ENCODE data around the gene HBEGF.

Gene HBEGF

DNA sequence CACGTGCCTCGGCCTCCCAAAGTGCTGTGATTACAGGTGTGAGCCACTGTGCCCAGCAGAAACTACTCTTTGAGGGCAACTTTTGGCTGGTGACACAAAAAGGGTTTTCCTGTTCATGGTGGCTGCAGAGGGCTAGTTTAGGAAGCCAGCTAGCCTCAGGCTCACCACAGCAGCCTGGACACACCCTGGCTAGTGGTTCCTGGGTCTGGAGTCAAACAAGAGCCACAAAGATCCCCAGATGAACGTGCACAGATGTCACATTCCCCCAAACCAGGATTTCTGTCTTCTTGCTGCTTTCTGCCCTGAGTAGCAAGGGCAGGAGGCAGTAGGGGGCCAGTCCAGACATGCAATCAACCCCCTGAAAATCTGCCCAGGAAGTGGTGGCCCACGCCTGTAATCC lies 6.8 kb downstream of the HBEGF start:
- H3K4me3 ChIP-seq (ENCODE audit: low read length): no peak overlapping the region
- H3K27me3 ChIP-seq (ENCODE audit: insufficient read depth, low read length): no peaks in the 10 kb centered on the region
- H3K9me3 ChIP-seq (ENCODE audit: low read length): no peaks in the 10 kb centered on the region
- H3K36me3 ChIP-seq (ENCODE audit: insufficient read depth, low read length): no peaks in the 10 kb centered on the region
- no peak overlapping the region for H2AFZ ChIP-seq (ENCODE audit: low read depth, low read length)
- H3K4me1 ChIP-seq (ENCODE audit: insufficient read depth, low read length): no peaks in the 10 kb centered on the region

DNA sequence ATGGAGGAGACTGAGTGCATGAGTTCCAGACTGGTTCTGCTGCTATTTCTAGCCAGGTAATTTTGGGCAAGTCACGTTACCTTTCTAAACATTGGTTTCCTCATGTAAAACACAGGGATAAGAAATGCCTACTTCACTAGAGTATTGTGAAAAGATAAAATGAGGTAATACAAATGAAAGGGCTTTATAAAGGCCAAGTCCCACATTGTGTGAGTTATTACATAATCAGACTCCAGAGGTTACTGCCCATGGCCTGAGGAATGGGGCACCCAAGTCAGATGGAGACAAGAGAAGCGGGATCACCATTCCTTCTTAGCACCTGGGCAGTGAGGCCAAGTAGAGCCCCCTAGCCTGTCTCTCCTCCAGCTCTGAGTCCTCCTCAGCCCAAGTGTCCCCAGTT lies 7.5 kb downstream of the HBEGF start:
- Histone ChIP-seq H3K4me3 (ENCODE audit: low read length) (no peak overlapping the region), H3K4me1 (ENCODE audit: insufficient read depth, low read length) (no peaks in the 10 kb centered on the region), H3K36me3 (ENCODE audit: insufficient read depth, low read length) (no peaks in the 10 kb centered on the region), H3K9me3 (ENCODE audit: low read length) (no peaks in the 10 kb centered on the region), H3K27me3 (ENCODE audit: insufficient read depth, low read length) (no peaks in the 10 kb centered on the region), H2AFZ (ENCODE audit: low read depth, low read length) (no peak overlapping the region)

DNA sequence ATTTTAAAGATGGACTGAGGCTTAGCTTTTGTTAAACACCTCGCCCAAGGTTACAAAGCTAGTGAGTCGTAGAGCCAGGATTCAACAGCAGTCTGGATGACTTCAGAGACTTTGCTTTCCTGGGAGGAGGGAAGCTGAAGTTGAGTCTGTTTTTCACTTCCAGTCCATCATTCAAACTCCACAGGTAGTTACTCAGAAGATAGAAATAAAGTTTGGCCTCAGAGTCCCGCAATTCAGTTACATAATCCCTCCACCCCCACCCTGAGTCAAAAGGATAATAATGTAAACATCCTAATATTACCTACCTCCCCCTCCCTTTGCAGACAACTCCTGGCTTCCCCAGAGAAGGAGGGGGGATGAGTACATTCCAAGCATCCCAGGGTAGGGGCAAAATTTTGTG lies 8.1 kb downstream of the HBEGF start:
- H3K4me3 ChIP-seq (ENCODE audit: low read length): no peak overlapping the region
- H3K9me3 ChIP-seq (ENCODE audit: low read length): no peaks in the 10 kb centered on the region
- no peaks in the 10 kb centered on the region for H3K36me3 ChIP-seq (ENCODE audit: insufficient read depth, low read length)
- H3K4me1 ChIP-seq (ENCODE audit: insufficient read depth, low read length): no peaks in the 10 kb centered on the region
- no peak overlapping the region for H2AFZ ChIP-seq (ENCODE audit: low read depth, low read length)
- H3K27me3 ChIP-seq (ENCODE audit: insufficient read depth, low read length): no peaks in the 10 kb centered on the region

DNA sequence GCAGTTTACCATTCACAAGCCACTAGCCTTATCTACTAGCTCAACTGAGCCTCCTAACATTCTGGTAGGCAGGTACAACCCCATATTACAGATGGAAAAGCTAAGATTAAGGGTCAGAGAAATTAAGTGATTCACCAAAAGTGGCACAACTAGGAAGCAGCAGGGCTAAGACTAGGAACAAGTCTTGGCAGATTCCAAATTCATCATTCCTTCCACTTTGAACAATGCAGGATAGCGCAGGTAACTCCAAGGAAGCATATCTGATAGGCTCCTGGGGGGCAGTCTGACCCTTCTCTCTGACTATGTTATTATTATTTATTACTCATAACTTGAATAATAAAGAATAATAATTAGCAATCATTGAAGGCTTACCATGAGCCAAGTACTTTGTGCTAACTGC lies 8.5 kb downstream of the HBEGF start:
- no peak overlapping the region for H2AFZ ChIP-seq (ENCODE audit: low read depth, low read length)
- H3K36me3 ChIP-seq (ENCODE audit: insufficient read depth, low read length): no peaks in the 10 kb centered on the region
- no peaks in the 10 kb centered on the region for H3K27me3 ChIP-seq (ENCODE audit: insufficient read depth, low read length)
- no peak overlapping the region for H3K4me3 ChIP-seq (ENCODE audit: low read length)
- H3K9me3 ChIP-seq (ENCODE audit: low read length): no peaks in the 10 kb centered on the region
- H3K4me1 ChIP-seq (ENCODE audit: insufficient read depth, low read length): no peaks in the 10 kb centered on the region

DNA sequence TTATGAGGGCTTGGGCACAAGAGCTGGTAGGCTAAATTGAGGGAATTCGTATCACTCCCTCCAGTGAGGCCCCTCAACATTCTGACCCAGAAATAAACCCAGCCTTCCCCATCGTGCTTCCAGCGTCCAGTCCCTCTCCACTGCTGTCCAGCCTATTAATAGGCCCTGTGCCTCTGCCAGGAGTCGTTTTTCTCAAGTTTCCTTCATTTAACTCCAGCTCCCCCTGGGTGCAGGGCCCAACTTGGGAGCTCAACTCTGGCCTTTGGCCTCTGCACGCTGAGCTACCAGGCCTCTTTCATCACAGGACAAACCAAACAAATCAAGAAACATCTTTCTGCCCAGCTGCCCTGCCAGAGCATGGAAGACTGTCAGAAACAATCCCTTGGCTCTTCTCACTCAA lies 10.0 kb downstream of the HBEGF start:
- Histone ChIP-seq H3K9me3 (ENCODE audit: low read length) (no peaks in the 10 kb centered on the region), H3K4me3 (ENCODE audit: low read length) (no peak overlapping the region), H3K4me1 (ENCODE audit: insufficient read depth, low read length) (no peaks in the 10 kb centered on the region), H3K36me3 (ENCODE audit: insufficient read depth, low read length) (no peaks in the 10 kb centered on the region), H3K27me3 (ENCODE audit: insufficient read depth, low read length) (no peaks in the 10 kb centered on the region), H2AFZ (ENCODE audit: low read depth, low read length) (no peak overlapping the region)

DNA sequence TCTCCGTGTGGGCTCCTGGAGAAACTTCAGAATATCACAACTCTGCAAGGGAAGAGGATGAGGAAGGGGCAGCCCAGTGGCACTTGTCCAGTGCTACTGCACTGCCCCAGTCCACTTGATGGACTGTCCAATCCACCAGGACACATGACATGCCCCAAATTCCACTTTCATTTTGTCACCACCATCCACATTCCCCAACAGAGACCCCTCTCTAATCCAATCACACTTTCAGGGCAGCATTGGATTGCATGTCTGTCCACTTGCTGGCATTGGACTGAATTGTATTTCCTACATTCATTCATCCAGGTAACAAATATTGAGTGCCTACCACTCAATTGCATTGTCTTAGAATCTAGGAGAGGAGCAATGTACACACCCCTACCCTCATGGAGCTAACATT lies 14.8 kb downstream of the HBEGF start:
- H3K27me3 ChIP-seq (ENCODE audit: insufficient read depth, low read length): no peaks in the 10 kb centered on the region
- H3K4me1 ChIP-seq (ENCODE audit: insufficient read depth, low read length): peaks cover 12% of the 10 kb centered on the region
- H3K9me3 ChIP-seq (ENCODE audit: low read length): no peaks in the 10 kb centered on the region
- no peaks in the 10 kb centered on the region for H3K36me3 ChIP-seq (ENCODE audit: insufficient read depth, low read length)
- no peak overlapping the region for H2AFZ ChIP-seq (ENCODE audit: low read depth, low read length)
- no peak overlapping the region for H3K4me3 ChIP-seq (ENCODE audit: low read length)

DNA sequence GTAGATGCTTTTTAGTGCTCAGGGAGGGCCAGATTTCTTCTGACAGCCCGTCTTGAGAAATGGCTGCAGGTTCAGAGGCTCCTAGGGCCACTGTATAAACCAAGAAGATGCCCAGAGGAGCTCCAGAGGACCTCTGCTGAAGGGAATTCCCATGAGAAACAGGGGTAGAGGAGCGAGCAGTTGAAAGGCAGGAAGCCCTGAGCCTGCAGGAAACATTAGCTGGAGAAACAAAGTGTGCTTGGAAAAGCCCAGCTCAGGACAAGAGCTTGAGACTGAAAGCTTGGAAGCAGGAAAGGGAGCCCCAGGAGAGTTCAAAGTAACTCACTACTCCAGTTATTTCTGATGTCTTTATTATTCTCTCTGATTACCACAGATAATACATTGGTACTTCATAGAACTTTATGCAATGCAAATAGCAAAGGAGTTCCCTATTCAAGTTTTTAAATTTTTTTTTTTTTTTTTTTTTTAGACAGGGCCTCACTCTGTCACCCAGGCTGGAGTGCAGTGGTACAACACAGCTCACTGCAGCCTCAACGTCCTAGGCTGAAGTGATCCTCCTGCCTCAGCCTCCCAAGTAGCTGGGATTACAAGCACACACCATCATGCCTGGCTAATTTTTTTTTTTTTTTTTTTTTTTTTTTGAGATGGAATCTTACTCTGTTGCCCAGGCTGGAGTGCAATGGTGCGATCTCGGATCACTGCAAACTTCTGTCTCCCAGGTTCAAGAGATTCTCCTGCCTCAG lies 16.5 kb downstream of the HBEGF start:
- Histone ChIP-seq H3K4me1 (ENCODE audit: insufficient read depth, low read length) (peaks cover 13% of the 10 kb centered on the region), H3K27me3 (ENCODE audit: insufficient read depth, low read length) (no peaks in the 10 kb centered on the region), H3K9me3 (ENCODE audit: low read length) (no peaks in the 10 kb centered on the region), H3K36me3 (ENCODE audit: insufficient read depth, low read length) (no peaks in the 10 kb centered on the region), H3K4me3 (ENCODE audit: low read length) (no peak overlapping the region), H2AFZ (ENCODE audit: low read depth, low read length) (no peak overlapping the region)

DNA sequence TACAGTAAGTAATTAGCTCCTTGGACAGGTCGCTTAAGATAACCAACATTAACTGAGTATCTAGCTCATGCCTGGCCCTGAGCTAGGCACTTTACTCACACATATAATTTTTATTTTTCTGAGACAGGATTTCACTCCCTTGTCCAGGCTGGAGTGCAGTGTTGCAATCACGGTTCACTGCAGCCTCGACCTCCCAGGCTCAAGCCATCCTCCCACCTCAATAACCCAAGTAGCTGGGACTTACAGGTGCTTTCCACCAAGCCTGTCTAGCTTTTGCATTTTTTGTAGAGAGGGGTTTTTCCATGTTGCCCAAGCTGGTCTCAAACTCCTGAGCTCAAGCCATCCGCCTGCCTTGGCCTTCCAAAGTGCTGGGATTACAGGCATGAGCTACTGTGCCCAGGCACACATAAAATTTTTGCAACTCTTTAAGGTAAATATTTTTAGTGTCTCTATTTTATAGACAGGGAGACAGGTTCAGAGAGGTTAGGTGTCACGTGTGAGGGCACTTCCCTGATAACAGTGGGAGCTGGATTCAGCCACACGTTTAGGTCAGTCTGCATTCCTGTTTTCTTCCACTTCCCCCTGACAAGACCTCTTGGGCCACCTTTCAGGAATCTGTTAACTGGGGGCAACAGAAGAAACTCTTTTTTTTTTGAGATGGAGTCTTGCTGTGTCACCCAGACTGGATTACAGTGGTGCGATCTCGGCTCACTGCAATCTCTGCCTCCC lies 18.2 kb downstream of the HBEGF start:
- no peak overlapping the region for H2AFZ ChIP-seq (ENCODE audit: low read depth, low read length)
- no peaks in the 10 kb centered on the region for H3K36me3 ChIP-seq (ENCODE audit: insufficient read depth, low read length)
- H3K9me3 ChIP-seq (ENCODE audit: low read length): no peaks in the 10 kb centered on the region
- H3K4me3 ChIP-seq (ENCODE audit: low read length): no peak overlapping the region
- peaks cover 29% of the 10 kb centered on the region for H3K4me1 ChIP-seq (ENCODE audit: insufficient read depth, low read length)
- H3K27me3 ChIP-seq (ENCODE audit: insufficient read depth, low read length): no peaks in the 10 kb centered on the region

DNA sequence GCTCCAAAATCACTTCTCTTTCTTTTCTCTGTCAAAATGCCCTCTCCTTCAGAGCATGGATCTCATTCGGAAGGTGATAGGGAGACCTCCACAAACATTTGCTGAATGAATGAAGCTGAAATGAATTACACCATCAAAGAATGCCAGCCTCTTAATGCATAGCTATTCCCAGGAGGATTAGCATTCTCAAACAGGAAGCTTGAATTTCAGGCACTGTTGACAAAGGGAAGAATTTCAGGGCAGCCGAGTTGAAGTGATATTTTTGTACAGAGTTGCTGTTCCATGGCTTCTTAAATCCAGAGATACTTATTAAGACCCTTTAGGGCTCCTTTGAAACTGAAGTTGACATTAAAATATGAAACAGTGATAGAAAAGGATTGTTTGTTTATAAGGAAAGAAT lies 18.8 kb downstream of the HBEGF start:
- peaks cover 35% of the 10 kb centered on the region for H3K4me1 ChIP-seq (ENCODE audit: insufficient read depth, low read length)
- H3K27me3 ChIP-seq (ENCODE audit: insufficient read depth, low read length): no peaks in the 10 kb centered on the region
- no peak overlapping the region for H3K4me3 ChIP-seq (ENCODE audit: low read length)
- no peaks in the 10 kb centered on the region for H3K36me3 ChIP-seq (ENCODE audit: insufficient read depth, low read length)
- no peaks in the 10 kb centered on the region for H3K9me3 ChIP-seq (ENCODE audit: low read length)
- no peak overlapping the region for H2AFZ ChIP-seq (ENCODE audit: low read depth, low read length)

DNA sequence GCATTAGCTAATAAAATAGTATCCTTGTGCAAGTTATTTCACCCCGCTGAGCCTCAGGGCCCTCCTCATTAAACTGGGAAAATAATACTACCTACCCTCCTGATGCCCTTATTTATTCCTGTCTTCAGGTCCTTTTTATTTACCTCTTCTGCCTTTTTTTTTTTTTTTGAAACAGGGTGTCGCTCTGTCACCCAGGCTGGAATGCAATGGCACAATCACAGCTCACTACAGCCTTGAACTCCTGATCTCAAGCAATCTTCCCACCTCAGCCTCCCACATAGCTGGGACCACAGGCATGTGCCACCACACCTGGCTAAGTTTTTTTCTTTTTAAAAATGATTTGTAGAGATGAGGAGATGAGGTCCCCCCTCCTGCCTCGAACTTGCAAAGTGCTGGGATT lies 20.9 kb downstream of the HBEGF start:
- no peaks in the 10 kb centered on the region for H3K27me3 ChIP-seq (ENCODE audit: insufficient read depth, low read length)
- no peaks in the 10 kb centered on the region for H3K36me3 ChIP-seq (ENCODE audit: insufficient read depth, low read length)
- peaks cover 35% of the 10 kb centered on the region for H3K4me1 ChIP-seq (ENCODE audit: insufficient read depth, low read length)
- H3K9me3 ChIP-seq (ENCODE audit: low read length): no peaks in the 10 kb centered on the region
- H3K4me3 ChIP-seq (ENCODE audit: low read length): no peak overlapping the region
- no peak overlapping the region for H2AFZ ChIP-seq (ENCODE audit: low read depth, low read length)

DNA sequence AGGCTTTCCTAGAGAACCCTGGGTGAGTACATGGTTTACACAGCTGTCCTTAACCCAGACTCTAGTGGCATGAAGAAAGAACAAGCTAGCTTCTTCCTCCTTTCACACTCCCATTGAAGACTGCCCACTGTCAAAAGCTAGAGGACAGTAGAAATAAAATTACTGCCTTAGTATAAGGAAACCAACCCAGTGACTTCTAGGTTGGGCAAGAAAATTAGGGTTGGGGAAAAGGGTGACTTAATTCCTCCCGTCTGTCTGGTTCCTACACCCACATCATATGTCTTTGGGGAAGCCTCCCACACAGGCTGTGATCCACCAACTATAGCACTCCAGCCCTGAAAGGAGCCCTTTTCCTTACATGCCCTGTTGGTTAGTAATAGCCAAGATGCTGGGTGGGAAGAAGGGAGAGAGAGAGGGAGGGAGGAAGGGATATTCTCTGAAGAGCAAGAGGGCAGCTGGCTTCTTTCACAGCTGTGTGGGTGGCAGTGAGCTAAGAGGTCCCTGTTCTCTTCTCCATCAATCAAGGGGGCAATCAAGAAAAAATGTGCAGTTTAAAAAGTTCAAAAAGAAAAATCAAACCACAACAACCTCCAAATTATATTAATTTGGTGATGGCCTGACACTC lies 21.7 kb downstream of the HBEGF start:
- Histone ChIP-seq H3K4me1 (ENCODE audit: insufficient read depth, low read length) (peaks cover 35% of the 10 kb centered on the region), H3K4me3 (ENCODE audit: low read length) (no peak overlapping the region), H3K36me3 (ENCODE audit: insufficient read depth, low read length) (no peaks in the 10 kb centered on the region)

DNA sequence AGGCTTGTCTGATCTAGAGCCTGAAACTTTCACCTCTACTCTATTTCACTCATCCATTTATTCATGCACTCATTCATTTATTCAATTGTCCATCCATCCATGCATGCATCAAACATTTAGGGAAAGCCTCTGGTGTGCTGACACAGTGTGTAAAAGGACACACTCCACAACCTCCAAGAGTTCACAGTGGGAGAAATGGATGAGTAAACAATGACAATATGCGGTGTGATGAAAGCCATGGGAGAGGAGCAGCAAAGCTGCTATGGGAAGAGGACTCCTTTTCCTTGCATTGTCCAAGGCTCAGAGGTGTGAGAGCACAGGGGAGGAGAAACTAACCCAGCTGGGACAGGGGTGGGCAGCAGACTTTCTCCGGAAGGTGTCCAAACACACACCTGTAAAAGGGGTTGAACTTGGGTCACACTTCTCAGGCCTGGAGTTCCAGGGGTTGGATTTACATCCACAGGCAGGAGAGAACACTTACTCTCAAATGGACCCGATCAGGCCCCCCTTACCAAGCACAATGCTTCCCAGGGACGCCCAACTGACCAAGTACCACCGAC lies 22.3 kb downstream of the HBEGF start:
- H3K4me3 ChIP-seq (ENCODE audit: low read length): no peak overlapping the region
- H3K27me3 ChIP-seq (ENCODE audit: insufficient read depth, low read length): no peaks in the 10 kb centered on the region
- H3K36me3 ChIP-seq (ENCODE audit: insufficient read depth, low read length): no peaks in the 10 kb centered on the region
- no peak overlapping the region for H2AFZ ChIP-seq (ENCODE audit: low read depth, low read length)
- no peaks in the 10 kb centered on the region for H3K9me3 ChIP-seq (ENCODE audit: low read length)
- H3K4me1 ChIP-seq (ENCODE audit: insufficient read depth, low read length): peaks cover 35% of the 10 kb centered on the region

More for the DNA sequence above, 21.7 kb downstream of the HBEGF start:
- H3K27me3 ChIP-seq (ENCODE audit: insufficient read depth, low read length): no peaks in the 10 kb centered on the region
- H3K9me3 ChIP-seq (ENCODE audit: low read length): no peaks in the 10 kb centered on the region
- H2AFZ ChIP-seq (ENCODE audit: low read depth, low read length): no peak overlapping the region

All from neuron (in vitro differentiated cells).